Measurements from ENCODE around the gene HSPB1. TPM values are rescaled to one million over a fixed set of nuclear protein-coding genes. Genes with fewer than 3 reads are reported as not detected.

Gene HSPB1
- total RNA-seq, 1 experiment from 2014 or later: 202 TPM

- POLR2A ChIA-PET: interaction anchor here (1.2 kb wide), 1 partner anchor 108 kb away, joined by 3 read pairs; no protein-coding TSS in a partner anchor
- CTCF ChIA-PET: interaction anchor here (0.6 to 1.6 kb wide), 5 partner anchors 16 to 65 kb away, joined by 3 to 5 read pairs (median 5); no protein-coding TSS in a partner anchor
- H3K36me3 Mint-ChIP-seq: no peaks in the 10 kb centered on the region; the same call in 1 of the 2 replicates
- no peak for TF ChIP-seq NFE2L1 (CRISPR knock-in tag; IDR thresholded peaks at IDR 0.05)
- TF ChIP-seq, protein P1, sequence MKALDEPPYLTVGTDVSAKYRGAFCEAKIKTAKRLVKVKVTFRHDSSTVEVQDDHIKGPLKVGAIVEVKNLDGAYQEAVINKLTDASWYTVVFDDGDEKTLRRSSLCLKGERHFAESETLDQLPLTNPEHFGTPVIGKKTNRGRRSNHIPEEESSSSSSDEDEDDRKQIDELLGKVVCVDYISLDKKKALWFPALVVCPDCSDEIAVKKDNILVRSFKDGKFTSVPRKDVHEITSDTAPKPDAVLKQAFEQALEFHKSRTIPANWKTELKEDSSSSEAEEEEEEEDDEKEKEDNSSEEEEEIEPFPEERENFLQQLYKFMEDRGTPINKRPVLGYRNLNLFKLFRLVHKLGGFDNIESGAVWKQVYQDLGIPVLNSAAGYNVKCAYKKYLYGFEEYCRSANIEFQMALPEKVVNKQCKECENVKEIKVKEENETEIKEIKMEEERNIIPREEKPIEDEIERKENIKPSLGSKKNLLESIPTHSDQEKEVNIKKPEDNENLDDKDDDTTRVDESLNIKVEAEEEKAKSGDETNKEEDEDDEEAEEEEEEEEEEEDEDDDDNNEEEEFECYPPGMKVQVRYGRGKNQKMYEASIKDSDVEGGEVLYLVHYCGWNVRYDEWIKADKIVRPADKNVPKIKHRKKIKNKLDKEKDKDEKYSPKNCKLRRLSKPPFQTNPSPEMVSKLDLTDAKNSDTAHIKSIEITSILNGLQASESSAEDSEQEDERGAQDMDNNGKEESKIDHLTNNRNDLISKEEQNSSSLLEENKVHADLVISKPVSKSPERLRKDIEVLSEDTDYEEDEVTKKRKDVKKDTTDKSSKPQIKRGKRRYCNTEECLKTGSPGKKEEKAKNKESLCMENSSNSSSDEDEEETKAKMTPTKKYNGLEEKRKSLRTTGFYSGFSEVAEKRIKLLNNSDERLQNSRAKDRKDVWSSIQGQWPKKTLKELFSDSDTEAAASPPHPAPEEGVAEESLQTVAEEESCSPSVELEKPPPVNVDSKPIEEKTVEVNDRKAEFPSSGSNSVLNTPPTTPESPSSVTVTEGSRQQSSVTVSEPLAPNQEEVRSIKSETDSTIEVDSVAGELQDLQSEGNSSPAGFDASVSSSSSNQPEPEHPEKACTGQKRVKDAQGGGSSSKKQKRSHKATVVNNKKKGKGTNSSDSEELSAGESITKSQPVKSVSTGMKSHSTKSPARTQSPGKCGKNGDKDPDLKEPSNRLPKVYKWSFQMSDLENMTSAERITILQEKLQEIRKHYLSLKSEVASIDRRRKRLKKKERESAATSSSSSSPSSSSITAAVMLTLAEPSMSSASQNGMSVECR (CRISPR knock-in tag; IDR thresholded peaks at IDR 0.05; ENCODE audit: borderline replicate concordance): no peak
- TF ChIP-seq, protein P2, sequence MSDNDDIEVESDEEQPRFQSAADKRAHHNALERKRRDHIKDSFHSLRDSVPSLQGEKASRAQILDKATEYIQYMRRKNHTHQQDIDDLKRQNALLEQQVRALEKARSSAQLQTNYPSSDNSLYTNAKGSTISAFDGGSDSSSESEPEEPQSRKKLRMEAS (CRISPR knock-in tag; IDR thresholded peaks at IDR 0.05): no peak
- no peak for TF ChIP-seq FOXK1 (CRISPR knock-in tag; IDR thresholded peaks at IDR 0.05)
- no peak for TF ChIP-seq STAT6 (CRISPR knock-in tag; conservative IDR thresholded peaks at IDR 0.05; ENCODE audit: low read depth)
- no peak for TF ChIP-seq ZBTB21 (CRISPR knock-in tag; IDR thresholded peaks at IDR 0.05; ENCODE audit: borderline replicate concordance)
- no peak for TF ChIP-seq CREB1 (CRISPR knock-in tag; IDR thresholded peaks at IDR 0.05)
- TF ChIP-seq, protein P3, sequence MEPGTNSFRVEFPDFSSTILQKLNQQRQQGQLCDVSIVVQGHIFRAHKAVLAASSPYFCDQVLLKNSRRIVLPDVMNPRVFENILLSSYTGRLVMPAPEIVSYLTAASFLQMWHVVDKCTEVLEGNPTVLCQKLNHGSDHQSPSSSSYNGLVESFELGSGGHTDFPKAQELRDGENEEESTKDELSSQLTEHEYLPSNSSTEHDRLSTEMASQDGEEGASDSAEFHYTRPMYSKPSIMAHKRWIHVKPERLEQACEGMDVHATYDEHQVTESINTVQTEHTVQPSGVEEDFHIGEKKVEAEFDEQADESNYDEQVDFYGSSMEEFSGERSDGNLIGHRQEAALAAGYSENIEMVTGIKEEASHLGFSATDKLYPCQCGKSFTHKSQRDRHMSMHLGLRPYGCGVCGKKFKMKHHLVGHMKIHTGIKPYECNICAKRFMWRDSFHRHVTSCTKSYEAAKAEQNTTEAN (CRISPR knock-in tag; IDR thresholded peaks at IDR 0.05): no peak
- peaks cover 18% of the 10 kb centered on the region for H3K4me1 Mint-ChIP-seq
- no peak overlapping the region for H3K27ac Mint-ChIP-seq
- DNase-seq (ENCODE audit: low spot score) (no peak), ATAC-seq (no peak)
- no peaks in the 10 kb centered on the region for H3K9me3 Mint-ChIP-seq
- no peak overlapping the region for H3K4me3 Mint-ChIP-seq
- H3K27me3 Mint-ChIP-seq (ENCODE audit: low read depth): peaks cover 32% of the 10 kb centered on the region
These were observed 16.7 kb upstream of the HSPB1 start for GRCh38 chr7:76285604-76286374.

GRCh38 chr7:76286842-76287403 is 15.6 kb upstream of the HSPB1 start:
- Mint-ChIP-seq H3K4me3 (no peak overlapping the region), H3K36me3 (no peaks in the 10 kb centered on the region; the same call in 1 of the 2 replicates), H3K4me1 (peaks cover 22% of the 10 kb centered on the region), H3K27ac (no peak overlapping the region), H3K9me3 (no peaks in the 10 kb centered on the region), H3K27me3 (ENCODE audit: low read depth) (peaks cover 25% of the 10 kb centered on the region)
- DNase-seq (ENCODE audit: low spot score) (no peak), ATAC-seq (no peak)
- ChIA-PET POLR2A (no interaction called here), CTCF (interaction anchor here (0.6 to 1.1 kb wide), 3 partner anchors 11 to 109 kb away, joined by 5 to 7 read pairs (median 5); no protein-coding TSS in a partner anchor)
- no peak for TF ChIP-seq ZNF671 (CRISPR knock-in tag; IDR thresholded peaks at IDR 0.05)
- no peak for TF ChIP-seq TEAD1 (CRISPR knock-in tag; IDR thresholded peaks at IDR 0.05)
- no peak for TF ChIP-seq JAZF1 (CRISPR knock-in tag; IDR thresholded peaks at IDR 0.05)
- TF ChIP-seq, protein P4, sequence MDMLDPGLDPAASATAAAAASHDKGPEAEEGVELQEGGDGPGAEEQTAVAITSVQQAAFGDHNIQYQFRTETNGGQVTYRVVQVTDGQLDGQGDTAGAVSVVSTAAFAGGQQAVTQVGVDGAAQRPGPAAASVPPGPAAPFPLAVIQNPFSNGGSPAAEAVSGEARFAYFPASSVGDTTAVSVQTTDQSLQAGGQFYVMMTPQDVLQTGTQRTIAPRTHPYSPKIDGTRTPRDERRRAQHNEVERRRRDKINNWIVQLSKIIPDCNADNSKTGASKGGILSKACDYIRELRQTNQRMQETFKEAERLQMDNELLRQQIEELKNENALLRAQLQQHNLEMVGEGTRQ (CRISPR knock-in tag; IDR thresholded peaks at IDR 0.05): no peak
- TF ChIP-seq, protein P5, sequence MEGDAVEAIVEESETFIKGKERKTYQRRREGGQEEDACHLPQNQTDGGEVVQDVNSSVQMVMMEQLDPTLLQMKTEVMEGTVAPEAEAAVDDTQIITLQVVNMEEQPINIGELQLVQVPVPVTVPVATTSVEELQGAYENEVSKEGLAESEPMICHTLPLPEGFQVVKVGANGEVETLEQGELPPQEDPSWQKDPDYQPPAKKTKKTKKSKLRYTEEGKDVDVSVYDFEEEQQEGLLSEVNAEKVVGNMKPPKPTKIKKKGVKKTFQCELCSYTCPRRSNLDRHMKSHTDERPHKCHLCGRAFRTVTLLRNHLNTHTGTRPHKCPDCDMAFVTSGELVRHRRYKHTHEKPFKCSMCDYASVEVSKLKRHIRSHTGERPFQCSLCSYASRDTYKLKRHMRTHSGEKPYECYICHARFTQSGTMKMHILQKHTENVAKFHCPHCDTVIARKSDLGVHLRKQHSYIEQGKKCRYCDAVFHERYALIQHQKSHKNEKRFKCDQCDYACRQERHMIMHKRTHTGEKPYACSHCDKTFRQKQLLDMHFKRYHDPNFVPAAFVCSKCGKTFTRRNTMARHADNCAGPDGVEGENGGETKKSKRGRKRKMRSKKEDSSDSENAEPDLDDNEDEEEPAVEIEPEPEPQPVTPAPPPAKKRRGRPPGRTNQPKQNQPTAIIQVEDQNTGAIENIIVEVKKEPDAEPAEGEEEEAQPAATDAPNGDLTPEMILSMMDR (IDR thresholded peaks at IDR 0.05): no peak
- TF ChIP-seq ZNF396 (CRISPR knock-in tag; IDR thresholded peaks at IDR 0.05; ENCODE audit: borderline replicate concordance): no peak
- TF ChIP-seq ZNF263 (CRISPR knock-in tag; IDR thresholded peaks at IDR 0.05; ENCODE audit: low read depth): no peak
- no peak for TF ChIP-seq GTF2I (CRISPR knock-in tag; conservative IDR thresholded peaks at IDR 0.05)
- no peak for TF ChIP-seq MXD4 (CRISPR knock-in tag; IDR thresholded peaks at IDR 0.05; ENCODE audit: borderline replicate concordance)
- no peak for TF ChIP-seq JUN (CRISPR knock-in tag; IDR thresholded peaks at IDR 0.05)
- TF ChIP-seq FOXJ3 (CRISPR knock-in tag; IDR thresholded peaks at IDR 0.05; ENCODE audit: borderline replicate concordance): no peak
- TF ChIP-seq STAT6 (CRISPR knock-in tag; conservative IDR thresholded peaks at IDR 0.05; ENCODE audit: low read depth): no peak

Measured in WTC11 (cell line).